ENCODE data around the gene CEP41.

DNA sequence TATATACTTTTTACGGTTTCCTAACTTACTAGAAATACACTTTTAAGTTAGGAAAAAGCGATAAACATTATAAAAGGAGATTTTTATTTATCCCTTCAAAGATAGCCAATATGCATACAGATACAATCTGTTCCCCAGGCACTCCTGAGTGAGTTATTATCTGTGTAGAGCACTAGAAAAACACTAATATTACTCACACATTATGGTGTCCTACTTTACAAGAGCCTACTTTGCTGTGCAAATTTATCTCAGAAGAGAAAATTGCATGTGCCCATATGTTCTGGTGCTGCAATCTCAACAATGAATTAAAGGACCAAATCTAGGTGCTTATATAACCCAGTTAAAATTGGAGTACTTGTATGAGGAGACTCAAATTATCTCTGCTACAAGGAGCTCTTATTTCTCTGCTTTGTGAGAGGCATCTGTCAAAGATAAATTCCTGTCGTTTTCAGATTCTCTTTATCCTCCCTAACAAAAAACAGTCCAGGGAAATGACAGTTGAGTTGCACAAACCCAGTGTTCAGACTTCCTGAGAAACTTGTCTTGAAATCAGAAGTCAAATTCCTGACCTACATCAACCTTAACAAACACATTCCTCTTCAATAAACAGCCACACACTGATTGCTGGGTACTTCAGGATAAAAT is 31.6 kb downstream of the CEP41 start:
- TF ChIP-seq, protein P1, sequence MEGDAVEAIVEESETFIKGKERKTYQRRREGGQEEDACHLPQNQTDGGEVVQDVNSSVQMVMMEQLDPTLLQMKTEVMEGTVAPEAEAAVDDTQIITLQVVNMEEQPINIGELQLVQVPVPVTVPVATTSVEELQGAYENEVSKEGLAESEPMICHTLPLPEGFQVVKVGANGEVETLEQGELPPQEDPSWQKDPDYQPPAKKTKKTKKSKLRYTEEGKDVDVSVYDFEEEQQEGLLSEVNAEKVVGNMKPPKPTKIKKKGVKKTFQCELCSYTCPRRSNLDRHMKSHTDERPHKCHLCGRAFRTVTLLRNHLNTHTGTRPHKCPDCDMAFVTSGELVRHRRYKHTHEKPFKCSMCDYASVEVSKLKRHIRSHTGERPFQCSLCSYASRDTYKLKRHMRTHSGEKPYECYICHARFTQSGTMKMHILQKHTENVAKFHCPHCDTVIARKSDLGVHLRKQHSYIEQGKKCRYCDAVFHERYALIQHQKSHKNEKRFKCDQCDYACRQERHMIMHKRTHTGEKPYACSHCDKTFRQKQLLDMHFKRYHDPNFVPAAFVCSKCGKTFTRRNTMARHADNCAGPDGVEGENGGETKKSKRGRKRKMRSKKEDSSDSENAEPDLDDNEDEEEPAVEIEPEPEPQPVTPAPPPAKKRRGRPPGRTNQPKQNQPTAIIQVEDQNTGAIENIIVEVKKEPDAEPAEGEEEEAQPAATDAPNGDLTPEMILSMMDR (IDR thresholded peaks at IDR 0.05): no peak
- TF ChIP-seq POLR2A (IDR thresholded peaks at IDR 0.05): no peak

All from heart left ventricle (tissue), 13 donors.